Stimulated activated CD8-positive, alpha-beta memory T cell treated with anti-CD3 and anti-CD28 coated beads, Interleukin-7, amount 100 ng/mL, for 4 hours (primary cell): ENCODE measurements around the gene CD53.

Source experiments
- DNase-seq, 2 donors: peaks; one replicate each; pipeline ENCODE4 v3.0.0-alpha.2; 2020; ENCODE audit warnings: low read depth in 2 of 2

Gene CD53

GRCh38 chr1:110876748-110877341 is 3.9 kb downstream of the CD53 start:
- DNase-seq: no peak

- no peak for DNase-seq
Observed at GRCh38 chr1:110877364-110877763, 4.4 kb downstream of the CD53 start.

GRCh38 chr1:110877776-110878175 is 4.8 kb downstream of the CD53 start:
- DNase-seq: no peak

- no peak for DNase-seq
Observed at GRCh38 chr1:110878591-110878990, 5.6 kb downstream of the CD53 start.

GRCh38 chr1:110878993-110879392 is 6.0 kb downstream of the CD53 start:
- no peak for DNase-seq

- peak; percentile 56 to 69 for DNase-seq
Observed at GRCh38 chr1:110879758-110880606, 7.0 kb downstream of the CD53 start.

- DNase-seq: peak; percentile 26 to 43
Observed at GRCh38 chr1:110880708-110881374, 7.9 kb downstream of the CD53 start.

- DNase-seq: no peak
Observed at GRCh38 chr1:110888049-110888448, 15.1 kb downstream of the CD53 start.

GRCh38 chr1:110888641-110889040 is 15.7 kb downstream of the CD53 start:
- no peak for DNase-seq

GRCh38 chr1:110890474-110891196 is 17.7 kb downstream of the CD53 start:
- no peak for DNase-seq

GRCh38 chr1:110893908-110894490 is 21.1 kb downstream of the CD53 start:
- no peak for DNase-seq

- DNase-seq: no peak
Observed at GRCh38 chr1:110896090-110896489, 23.1 kb downstream of the CD53 start.

- DNase-seq: no peak
Observed at GRCh38 chr1:110897681-110898080, 24.7 kb downstream of the CD53 start.

GRCh38 chr1:110898734-110899457 is 25.9 kb downstream of the CD53 start:
- DNase-seq: no peak

GRCh38 chr1:110899458-110899843 is 26.5 kb downstream of the CD53 start:
- no peak for DNase-seq

- DNase-seq: no peak
Observed at GRCh38 chr1:110902820-110903463, 30.0 kb downstream of the CD53 start.

- no peak for DNase-seq
Observed at GRCh38 chr1:110903853-110904500, 31.0 kb downstream of the CD53 start.

GRCh38 chr1:110912784-110913183 is 39.8 kb downstream of the CD53 start:
- no peak for DNase-seq

GRCh38 chr1:110914676-110915075 is 41.7 kb downstream of the CD53 start:
- DNase-seq: no peak

- no peak for DNase-seq
Observed at GRCh38 chr1:110915804-110916203, 42.9 kb downstream of the CD53 start.
